Middle frontal gyrus (tissue), 1 donor: ENCODE results near the gene RASGRP1.

ENCODE experiments used
- DNase-seq: peaks from one replicate; pipeline ENCODE4 v3.0.0-alpha.2; 2015; ENCODE audit warnings: low spot score; ENCODE audit errors: extremely low spot score

RASGRP1 gene

DNA sequence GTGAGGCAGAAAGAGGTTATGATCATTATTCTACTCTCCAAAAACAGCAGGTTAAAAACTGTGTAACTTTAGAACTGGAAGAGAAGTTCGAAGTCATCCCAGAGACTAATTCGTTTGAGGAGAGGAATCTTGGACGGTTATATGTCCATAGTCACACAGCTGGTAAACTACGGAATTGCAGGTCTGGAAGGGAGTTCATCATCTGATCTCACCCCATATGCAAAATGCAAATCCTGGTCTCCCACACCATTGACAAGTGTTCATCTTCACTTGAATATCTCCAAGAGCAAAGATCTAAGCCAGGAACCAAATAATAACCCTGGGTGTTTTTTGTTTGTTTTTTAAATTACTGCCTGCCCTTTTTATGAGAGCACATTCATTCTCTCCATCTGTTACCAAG is 57.6 kb downstream of the RASGRP1 start:
- DNase-seq = no peak

DNA sequence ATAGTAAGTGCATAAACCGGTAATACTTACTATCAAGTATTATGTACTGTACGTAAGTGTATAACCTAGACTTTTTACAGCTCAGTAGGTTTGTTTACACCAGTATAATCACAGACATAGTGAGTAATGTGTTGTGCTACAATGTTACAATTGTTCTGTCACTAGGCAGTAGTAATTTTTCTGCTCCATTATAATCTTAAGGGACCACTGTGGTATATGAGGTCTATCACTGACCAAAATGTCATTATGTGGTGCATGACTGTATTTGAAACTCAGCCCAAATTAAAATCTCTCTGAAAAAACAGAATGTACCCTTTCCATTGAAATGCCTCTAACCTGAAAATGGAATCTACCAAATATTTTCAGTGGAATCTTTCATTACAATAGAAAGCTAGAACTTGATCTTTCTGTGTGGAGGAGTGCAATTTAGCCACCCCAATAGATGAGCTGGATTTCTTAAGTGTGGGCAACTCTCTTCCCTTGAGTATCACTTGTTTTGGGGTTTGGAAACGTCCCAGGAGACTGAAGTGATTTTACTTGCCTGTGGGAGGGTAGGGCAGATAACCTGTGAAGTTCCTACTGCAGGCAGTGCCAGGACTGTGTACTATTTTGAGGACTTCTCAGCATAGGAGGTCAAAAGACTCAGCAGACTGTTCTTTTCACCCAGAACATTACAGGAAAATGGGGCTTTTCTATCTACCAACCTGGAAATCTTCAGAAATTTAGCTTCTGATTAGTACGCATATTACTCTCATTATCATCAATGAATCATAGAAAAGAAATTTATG is 59.7 kb downstream of the RASGRP1 start:
- no peak for DNase-seq

DNA sequence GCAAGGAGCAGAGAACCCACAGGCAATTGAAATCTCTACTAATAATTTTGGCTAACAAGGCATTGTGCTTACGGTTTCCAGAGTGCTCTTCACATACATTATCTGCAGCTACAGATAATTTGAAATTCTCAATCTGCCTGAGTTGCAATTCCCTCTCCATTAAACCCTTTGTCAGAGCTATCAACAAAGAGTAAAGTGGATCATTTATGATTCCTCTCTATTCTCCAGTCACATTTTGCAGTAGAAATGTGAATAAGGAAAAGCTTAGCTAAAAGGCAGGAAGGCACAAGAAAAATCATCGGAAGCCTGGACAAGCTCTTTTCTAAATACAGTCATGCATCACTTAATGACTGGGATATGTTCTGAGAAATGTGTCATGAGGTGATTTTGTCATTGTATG is 61.1 kb downstream of the RASGRP1 start:
- DNase-seq = no peak

DNA sequence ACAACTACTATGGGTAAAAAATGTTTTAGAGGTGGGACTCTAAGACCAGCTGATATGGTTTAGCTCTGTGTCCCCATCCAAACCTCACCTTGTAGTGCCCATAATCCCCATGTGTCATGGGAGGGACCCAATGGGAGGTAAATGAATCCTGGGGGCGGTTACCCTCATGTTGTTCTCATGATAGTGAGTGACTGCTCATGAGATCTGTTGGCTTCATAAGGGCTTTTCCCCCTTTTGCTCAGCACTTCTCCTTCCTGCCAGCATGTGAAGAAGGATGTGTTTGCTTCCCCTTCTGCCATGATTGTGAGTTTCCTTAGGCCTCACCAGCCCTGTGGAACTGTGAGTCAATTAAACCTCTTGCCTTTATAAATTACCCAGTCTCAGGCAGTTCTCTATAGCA is 65.0 kb downstream of the RASGRP1 start:
- DNase-seq = no peak

DNA sequence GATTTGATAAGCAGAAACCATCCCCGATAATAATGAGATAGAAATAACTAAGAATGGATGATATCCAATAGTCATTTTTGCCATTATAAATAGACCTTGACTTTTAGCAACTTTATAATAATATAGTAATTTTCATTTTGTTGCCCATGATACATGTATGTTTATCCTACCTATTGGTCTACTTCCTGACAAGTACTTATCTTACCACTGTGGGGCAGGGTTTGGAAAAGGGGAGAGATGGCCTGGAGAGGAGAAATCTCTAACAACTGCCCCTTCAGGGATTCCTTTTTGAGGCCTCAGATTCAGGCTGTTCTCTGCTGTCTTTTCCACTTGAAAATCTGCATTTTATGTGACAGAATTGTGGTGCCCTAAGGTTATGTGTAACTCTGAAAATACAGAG is 68.5 kb downstream of the RASGRP1 start:
- no peak for DNase-seq

DNA sequence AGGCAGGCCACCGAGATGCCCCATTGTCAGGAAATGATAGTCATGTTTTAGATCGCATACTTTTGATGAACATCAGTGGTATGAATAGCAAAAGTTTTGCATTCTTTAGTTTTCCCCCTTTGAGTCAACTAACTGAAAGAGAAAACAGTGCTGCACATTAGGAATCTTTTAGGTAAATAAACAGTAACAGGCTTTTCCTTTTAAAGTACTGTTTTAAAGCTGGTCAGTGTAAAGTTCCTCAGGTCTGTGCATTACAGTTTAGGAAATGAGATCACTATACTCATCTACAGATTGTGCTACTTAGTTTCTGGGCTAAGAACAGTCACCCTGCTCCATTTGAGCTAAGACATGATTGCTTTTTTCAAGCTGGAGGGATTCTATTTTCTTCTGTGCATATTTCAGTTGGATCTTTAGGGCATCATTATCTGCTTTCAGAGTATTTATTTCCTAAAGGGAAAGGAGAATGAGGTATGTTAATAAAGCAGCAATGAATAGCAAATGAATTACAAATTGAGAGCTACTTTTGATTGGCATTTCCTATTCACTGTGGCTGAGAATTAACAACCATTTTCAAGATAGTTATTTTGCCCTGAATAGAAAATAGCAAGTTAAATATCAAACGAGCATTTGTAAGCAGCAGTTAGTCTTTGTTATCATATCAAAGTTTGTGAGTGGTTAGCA is 74.2 kb downstream of the RASGRP1 start:
- DNase-seq = no peak

DNA sequence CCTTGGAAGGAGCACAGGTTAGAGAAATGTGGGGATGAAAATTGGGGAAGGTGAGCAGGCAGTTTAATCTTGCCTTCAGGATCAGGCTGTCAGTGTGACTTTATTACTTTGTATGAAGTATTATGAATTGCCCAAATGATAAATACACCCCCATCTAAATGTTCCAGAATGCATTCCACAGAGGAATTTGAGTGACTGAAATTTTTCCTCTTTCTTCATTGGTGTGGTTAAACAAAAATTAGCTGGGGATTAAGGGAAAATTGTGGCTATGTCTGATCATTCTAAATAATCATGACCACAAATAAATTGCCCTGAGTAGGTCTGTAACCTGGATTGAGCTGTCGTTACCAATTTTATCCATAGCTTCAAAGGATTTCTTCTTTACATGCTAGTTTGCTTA is 77.2 kb downstream of the RASGRP1 start:
- no peak for DNase-seq

DNA sequence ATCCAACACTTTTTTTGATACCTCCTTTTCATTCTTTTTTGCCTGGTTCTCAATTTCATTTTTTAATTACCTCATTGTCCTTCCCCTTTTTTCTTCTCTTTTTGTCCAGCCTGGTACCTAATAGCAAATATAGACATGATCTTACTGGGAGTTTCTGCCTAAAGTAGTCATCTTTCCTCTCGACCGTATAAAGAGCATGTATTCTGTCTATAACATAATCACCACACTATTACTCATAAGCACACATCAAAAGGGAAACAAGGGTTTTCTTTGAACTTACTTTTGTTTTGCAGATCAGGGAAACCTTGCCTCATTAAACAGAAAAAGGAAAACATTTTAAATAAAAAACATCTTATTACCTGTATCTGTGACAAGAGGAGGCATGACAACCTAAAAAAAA is 77.7 kb downstream of the RASGRP1 start:
- DNase-seq = no peak

DNA sequence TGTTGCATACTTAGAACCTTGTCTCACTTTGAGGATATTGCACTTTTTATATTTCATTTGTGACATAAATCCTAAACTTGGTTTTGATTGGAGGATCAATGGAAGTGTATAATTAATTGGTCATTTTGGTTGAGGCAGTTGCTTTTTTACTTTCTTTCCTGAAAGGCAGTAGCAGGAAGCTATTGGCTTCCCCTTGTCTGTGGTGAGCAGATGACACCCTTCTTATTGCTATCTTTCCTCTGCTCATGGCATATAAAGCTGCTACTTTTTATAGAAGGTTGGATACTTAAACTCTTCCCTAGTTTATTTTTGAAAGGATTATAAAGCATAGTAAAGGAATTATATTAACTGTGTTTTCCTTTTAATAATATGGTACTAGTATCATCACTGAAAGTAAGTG is 82.0 kb downstream of the RASGRP1 start:
- DNase-seq = no peak

DNA sequence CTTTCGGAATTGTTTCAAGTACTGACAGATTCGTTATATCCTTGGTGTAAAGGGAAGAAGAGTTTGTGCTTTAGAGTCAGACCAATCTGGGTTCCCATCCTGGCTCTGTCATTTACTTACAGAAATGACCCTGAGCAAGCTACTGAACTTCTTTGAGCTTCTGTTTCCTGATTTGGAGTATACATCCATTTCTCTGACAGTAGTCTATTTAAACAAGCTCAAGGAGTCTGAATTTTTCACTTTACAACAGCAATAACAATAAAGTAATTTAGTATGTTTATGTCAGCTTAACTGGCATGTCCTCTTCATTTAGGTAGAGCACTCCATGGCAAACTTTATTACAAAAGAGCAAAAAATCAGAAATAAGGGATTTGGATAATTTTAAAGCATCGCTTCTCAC is 82.9 kb downstream of the RASGRP1 start:
- no peak for DNase-seq

DNA sequence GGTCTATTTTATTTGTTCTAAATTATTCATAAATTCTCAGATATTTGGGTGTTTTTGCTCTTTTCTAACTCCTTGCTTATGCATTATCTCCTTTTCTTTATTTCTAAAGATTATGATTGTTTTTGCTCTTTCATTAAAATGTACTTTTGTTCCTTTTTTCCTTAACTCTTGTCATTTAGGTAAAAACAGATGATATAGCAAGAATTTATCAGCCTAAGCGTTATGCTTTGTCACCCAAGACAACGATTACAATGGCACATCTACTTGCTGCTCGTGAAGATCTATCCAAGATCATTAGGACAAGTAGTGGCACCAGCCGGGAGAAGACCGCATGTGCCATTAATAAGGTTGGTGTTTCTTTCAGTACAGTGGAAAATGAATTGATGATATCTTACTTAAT is 83.5 kb downstream of the RASGRP1 start:
- DNase-seq = no peak

DNA sequence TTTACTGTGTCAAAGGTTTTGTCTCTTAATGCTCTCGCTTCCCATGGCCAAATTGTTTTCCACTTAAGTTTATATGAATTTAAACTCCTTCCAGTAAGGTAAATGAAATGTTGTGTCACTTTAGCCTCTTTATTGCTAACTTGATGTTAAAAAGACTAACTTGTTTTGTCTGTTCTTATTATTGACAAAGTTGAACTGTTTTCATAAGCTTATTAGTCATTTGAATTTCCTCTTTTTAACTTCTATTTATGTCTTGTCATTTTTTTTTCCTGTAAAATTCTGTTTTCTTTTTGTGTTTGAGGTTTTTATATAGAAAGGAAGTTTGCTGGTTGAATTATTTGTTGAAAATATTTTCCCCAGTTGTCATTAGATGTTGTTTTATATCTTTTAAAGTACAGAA is 84.9 kb downstream of the RASGRP1 start:
- DNase-seq = no peak

DNA sequence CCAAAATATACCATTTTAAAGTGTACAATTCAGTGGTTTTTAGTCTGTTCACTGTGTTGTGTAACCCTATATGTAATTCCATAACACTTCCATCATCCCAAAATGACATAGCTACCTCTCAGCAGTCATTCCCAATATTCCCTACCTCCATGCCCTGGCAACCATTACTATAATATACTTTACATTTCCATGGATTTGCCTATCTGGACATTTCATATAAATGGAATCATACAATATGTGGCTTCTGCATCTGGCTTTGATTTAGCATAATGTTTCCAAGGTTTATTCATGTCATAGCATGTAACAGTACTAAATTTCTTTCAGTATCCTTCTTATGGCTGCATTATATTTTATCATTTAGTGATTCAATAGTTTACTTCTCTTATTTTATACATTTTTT is 85.3 kb downstream of the RASGRP1 start:
- DNase-seq = no peak

DNA sequence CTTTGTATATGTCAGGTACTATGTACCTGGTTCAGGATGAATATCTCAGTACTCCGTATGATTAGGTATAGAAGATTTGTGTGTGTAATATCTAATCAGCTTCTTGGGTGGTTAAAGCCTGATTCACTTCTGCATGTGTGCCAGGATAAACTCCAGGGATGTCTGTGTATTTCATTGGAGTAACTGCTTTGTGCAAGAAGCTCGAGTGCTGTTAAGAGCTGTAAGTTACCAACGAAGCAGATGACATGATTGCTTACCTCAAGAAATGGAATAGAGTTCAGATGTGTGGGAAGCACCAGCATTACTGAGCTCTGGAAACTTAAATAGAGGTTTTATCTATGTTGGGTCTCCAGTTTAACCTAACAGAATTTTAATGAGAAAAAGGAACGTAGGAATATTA is 87.0 kb downstream of the RASGRP1 start:
- DNase-seq = no peak

DNA sequence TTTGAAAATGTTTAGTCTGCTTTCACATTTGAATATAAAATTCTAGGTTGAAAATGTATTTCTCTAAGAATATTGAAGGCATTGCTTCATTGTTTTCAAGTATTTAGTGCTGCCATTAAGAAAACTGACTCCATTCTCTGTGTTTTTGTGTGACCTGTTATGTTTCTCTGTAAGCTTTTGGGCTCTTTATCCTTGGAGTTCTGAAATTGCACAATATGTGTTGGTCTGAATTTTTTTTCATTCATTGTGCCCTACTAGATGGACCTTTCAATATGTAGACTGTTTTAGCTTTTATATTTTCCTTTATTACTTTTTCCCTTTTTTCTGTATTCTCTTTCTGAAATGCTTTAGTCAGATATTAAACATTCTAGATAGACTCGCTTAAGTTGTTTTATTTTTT is 88.5 kb downstream of the RASGRP1 start:
- no peak for DNase-seq

DNA sequence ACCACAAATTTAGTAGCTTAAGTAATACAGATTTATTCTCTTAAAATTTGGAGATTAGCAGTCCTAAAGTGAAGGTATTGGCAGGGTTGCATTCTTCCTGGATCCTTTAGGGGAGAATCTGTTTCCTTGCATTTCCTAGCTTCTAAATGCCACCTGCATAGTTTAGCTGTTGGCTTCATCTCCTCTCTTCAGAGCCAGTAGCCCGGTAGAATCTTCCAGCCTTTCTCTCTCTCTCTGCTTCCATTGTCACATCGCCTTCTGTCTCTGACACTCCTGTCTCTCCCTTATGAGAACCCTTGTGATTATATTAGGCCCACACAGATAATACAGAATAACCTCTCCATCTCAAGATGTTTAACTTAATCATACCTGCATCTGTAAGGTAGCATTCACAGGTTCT is 89.3 kb downstream of the RASGRP1 start:
- no peak for DNase-seq

DNA sequence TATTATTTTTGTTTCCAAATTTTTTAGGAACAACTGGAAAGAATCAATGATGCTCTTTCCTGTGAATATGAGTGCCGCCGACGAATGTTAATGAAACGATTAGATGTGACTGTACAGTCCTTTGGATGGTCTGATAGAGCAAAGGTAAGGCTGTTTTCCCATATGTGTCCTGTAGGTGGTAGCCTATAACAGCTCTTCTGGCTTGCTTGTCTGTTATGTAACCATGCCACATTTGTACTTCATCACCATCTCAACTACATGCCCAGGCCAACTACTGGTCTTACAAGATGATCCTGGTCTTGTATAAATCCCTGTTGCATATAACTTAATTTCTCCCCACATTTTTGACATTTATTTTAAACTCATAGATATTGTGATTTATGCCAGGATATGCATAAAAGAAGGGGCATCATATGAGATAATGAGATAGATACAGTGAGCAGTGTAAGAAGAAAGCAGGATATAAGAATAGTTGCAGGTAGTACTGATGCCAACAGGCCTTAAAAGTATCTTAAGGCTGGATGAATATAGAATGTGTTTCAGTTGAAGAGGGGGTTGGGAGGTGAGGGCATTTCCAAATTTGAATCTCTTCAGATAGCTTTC is 90.4 kb downstream of the RASGRP1 start:
- peak; percentile 76 for DNase-seq

DNA sequence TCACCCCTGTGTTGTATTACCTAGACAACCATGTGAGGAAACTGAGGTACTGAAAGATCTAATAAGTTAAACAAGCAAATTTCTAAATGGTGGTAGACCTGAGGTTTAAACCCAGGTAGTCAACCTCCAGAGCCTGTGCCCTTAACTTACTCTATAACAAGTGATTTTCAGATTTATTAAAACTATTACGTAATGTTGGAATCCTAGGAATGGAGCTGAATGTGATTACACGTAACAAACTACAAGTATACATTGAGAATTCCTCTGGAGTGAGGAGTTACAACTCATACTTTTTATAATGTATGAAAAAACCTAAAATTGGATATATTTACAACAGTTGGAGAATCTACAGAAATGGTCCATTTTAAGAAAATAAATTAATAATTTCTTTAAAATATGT is 92.6 kb downstream of the RASGRP1 start:
- no peak for DNase-seq

DNA sequence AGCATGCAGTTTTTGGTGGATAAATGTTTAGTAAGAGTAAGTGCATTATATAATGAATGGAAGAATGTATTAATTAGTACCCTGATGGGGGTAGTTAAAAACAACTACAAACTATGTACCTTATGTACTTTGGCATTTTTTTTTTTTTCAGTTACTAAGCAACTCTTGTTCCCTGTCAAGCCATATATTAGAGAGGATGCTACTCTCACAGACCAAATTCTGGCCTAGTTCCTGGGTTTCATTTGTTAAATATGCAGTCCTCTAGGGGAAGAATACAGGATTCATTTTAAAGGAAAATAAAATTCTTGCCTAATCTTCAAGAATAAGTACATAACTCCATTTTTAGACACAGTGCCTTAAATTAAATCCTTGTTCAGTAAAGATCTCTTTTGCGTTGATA is 93.8 kb downstream of the RASGRP1 start:
- no peak for DNase-seq

DNA sequence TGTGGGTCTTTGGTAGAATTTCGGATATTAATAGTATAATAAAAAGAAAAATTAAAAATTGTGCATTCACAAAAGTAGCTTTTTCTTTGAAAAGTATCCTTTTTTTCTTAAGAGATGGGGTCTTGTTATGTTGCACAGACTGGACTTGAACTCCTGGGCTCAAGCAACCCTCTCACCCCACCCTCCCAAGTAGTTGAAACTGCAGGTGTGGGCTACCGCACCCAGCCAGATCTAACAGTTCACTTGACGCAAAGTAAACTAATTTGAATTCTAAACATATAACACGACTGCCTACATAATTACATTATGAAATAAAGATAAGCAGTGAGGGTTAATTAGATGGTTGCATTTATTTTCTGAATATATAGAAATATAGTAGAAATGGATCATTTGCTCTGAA is 99.9 kb downstream of the RASGRP1 start:
- no peak for DNase-seq

DNA sequence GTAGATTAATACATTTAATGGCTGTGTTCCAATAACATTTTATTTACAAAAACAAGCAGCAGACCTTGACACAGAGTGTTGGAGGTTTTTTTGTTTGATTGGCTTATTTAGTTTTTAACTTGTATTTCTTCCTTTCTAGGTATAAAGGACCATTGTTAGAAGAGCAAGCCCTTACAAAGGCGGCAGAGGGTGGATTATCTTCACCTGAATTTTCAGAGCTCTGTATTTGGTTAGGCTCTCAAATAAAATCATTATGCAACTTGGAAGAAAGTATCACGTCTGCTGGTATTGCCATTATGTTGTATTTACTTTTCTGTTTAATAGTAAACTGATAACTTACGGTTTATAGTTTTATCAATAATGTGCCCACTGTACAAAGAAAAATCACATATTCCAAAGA is 100.7 kb downstream of the RASGRP1 start:
- no peak for DNase-seq

DNA sequence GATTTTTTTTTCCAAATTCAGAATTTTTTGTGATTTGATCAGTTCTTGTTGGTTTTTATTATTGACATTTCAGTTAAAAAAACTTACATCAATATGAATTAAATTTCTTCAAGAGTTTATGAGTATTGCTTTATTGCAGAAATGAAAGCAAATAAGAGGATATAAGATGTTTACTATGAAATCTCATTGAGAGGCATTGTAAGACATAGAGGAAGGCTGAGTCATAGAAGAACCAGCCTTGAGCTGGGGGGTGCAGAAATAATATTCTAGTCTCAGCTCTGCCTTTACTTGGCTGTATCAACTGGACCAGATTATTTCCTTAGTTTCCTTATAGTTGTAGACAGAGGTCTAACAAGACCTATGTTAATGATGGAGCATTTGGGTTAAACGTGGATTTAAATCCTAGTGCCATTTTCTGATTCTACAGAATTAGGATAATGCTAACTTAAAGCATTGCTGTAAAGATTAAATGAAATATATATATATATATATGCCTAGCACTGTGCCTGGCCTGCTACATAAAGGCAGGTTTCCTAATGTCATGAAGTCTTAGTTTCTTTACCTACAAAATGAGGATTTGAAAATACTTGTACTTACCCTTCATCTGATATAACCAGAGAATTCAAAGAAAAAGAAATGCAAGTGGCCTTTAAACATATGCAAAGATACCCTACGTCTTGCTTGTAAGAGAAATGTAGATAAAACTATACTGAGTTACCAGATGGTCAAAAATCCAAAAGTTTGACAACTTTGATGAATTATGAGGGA is 103.4 kb downstream of the RASGRP1 start:
- DNase-seq = no peak
